ENCODE data around the gene ITGB6. TPM values are rescaled to one million over a fixed set of nuclear protein-coding genes. Genes with fewer than 3 reads are reported as not detected.

The ITGB6 gene
- total RNA-seq, 4 donors from 2014 or later, result 0.81 to 2.8 (median 1.0) TPM

- no peak for TF ChIP-seq CTCF (IDR thresholded peaks at IDR 0.05 in 4 of 5, conservative IDR thresholded peaks at IDR 0.05 in 1 of 5)
- TF ChIP-seq POLR2A (IDR thresholded peaks at IDR 0.05), result no peak
- in situ Hi-C loops (cut with MboI; ENCODE audit: low sequenced_read_pairs in 4 of 4) (no loop called here), intact Hi-C loops (cut with DNase I; ENCODE audit: low total_unique reads) (no loop called here)
- DNase-seq, result no peak
- ATAC-seq, result no peak
- Histone ChIP-seq H3K27ac (no peak overlapping the region), H3K4me1 (no peaks in the 10 kb centered on the region), H3K9me3 (peaks cover 0 to 5% (median 0%) of the 10 kb centered on the region in 3 donors), H3K4me3 (no peak overlapping the region), H3K36me3 (no peaks in the 10 kb centered on the region), H3K27me3 (no peaks in the 10 kb centered on the region)
Observed at GRCh38 chr2:160096409-160096808, 103.7 kb downstream of the ITGB6 start.

GRCh38 chr2:160092445-160092844 is 107.6 kb downstream of the ITGB6 start:
- Histone ChIP-seq H3K27ac (no peak overlapping the region), H3K27me3 (no peaks in the 10 kb centered on the region), H3K36me3 (no peaks in the 10 kb centered on the region), H3K4me1 (no peaks in the 10 kb centered on the region), H3K9me3 (peaks cover 8 to 26% (median 9%) of the 10 kb centered on the region in 3 donors), H3K4me3 (no peak overlapping the region)
- intact Hi-C loops (cut with DNase I; ENCODE audit: low total_unique reads), result no loop called here
- TF ChIP-seq CTCF (IDR thresholded peaks at IDR 0.05 in 4 of 5, conservative IDR thresholded peaks at IDR 0.05 in 1 of 5) (no peak), POLR2A (IDR thresholded peaks at IDR 0.05) (no peak)
- ATAC-seq, result no peak
- in situ Hi-C loops (cut with MboI; ENCODE audit: low sequenced_read_pairs in 4 of 4), result no loop called here
- DNase-seq, result no peak

GRCh38 chr2:160091381-160091780 is 108.7 kb downstream of the ITGB6 start:
- Histone ChIP-seq H3K4me3 (no peak overlapping the region), H3K36me3 (no peaks in the 10 kb centered on the region), H3K27ac (no peak overlapping the region), H3K9me3 (peaks cover 12 to 33% (median 13%) of the 10 kb centered on the region in 3 donors), H3K27me3 (no peaks in the 10 kb centered on the region), H3K4me1 (no peaks in the 10 kb centered on the region)
- in situ Hi-C loops (cut with MboI; ENCODE audit: low sequenced_read_pairs in 4 of 4) (no loop called here), intact Hi-C loops (cut with DNase I; ENCODE audit: low total_unique reads) (no loop called here)
- ATAC-seq, result no peak
- TF ChIP-seq POLR2A (IDR thresholded peaks at IDR 0.05) (no peak), CTCF (IDR thresholded peaks at IDR 0.05 in 4 of 5, conservative IDR thresholded peaks at IDR 0.05 in 1 of 5) (no peak)
- no peak for DNase-seq

GRCh38 chr2:160087854-160088745 is 112.0 kb downstream of the ITGB6 start:
- DNase-seq (no peak), ATAC-seq (no peak)
- TF ChIP-seq CTCF (IDR thresholded peaks at IDR 0.05 in 4 of 5, conservative IDR thresholded peaks at IDR 0.05 in 1 of 5), result peak in 1 of 5 experiments; percentile 12
- TF ChIP-seq POLR2A (IDR thresholded peaks at IDR 0.05), result no peak
- Histone ChIP-seq H3K27ac (no peak overlapping the region), H3K9me3 (peaks cover 12 to 28% (median 13%) of the 10 kb centered on the region in 3 donors), H3K36me3 (no peaks in the 10 kb centered on the region), H3K4me1 (no peaks in the 10 kb centered on the region), H3K4me3 (no peak overlapping the region), H3K27me3 (no peaks in the 10 kb centered on the region)
- in situ Hi-C loops (cut with MboI; ENCODE audit: low sequenced_read_pairs in 4 of 4) (no loop called here), intact Hi-C loops (cut with DNase I; ENCODE audit: low total_unique reads) (no loop called here)
